CD8-positive, alpha-beta memory T cell (primary cell): ENCODE data around the gene P2RX1. TPM values are rescaled to one million over a fixed set of nuclear protein-coding genes. Genes with fewer than 3 reads are reported as not detected.
A peak's percentile ranks its signal among the peaks of the same experiment; 100 is the strongest.

Experiments
- CTCF ChIA-PET: fragments of 350-600 bp; sonication (Branson Sonifier 250); formaldehyde crosslinking; loops from one replicate; lab custom pipeline; 2021; ENCODE audit warnings: antibody characterized with exemption; lab: Charles Lee
- POLR2A ChIA-PET: fragments of 350-600 bp; sonication (Branson Sonifier 250); formaldehyde crosslinking; loops from one replicate; lab custom pipeline; 2021; ENCODE audit warnings: antibody characterized with exemption; lab: Charles Lee
- DNase-seq, 5 donors: peaks; one replicate each; pipeline versions ENCODE4 v3.0.0 to v3.0.0-alpha.2; 2020 to 2022; ENCODE audit warnings: mixed read lengths in 1 of 5
- H3K27ac ChIP-seq: one replicate; pipeline ENCODE4 v1.7.0; 2013; ENCODE audit warnings: low read depth, mild to moderate bottlenecking, low read length, moderate library complexity
- H3K27me3 ChIP-seq: 2 replicates; pipeline ENCODE4 v1.7.0; 2013; ENCODE audit warnings: low read length, mild to moderate bottlenecking; ENCODE audit not compliant: insufficient read depth, poor library complexity, severe bottlenecking
- H3K36me3 ChIP-seq: 2 replicates; pipeline ENCODE4 v1.7.0; 2013; ENCODE audit warnings: mild to moderate bottlenecking, low read length, moderate library complexity; ENCODE audit not compliant: insufficient read depth
- H3K4me1 ChIP-seq: 2 replicates; pipeline ENCODE4 v1.7.0; 2013; ENCODE audit warnings: mild to moderate bottlenecking, low read length, moderate library complexity; ENCODE audit not compliant: insufficient read depth
- H3K4me3 ChIP-seq: 2 replicates; pipeline ENCODE4 v1.7.0; 2013; ENCODE audit warnings: mild to moderate bottlenecking, low read length
- H3K9me3 ChIP-seq: 2 replicates; pipeline ENCODE4 v1.7.0; 2013; ENCODE audit warnings: mild to moderate bottlenecking, low read length
- H3K27ac Mint-ChIP-seq, 8 donors: one replicate each; pipeline ENCODE4 v1.8.0; 2020 to 2021; ENCODE audit warnings: mixed read lengths in 8 of 8, mild to moderate bottlenecking in 6 of 8, inconsistent platforms in 3 of 8, moderate library complexity in 3 of 8
- H3K27me3 Mint-ChIP-seq, 2 donors: one replicate each; pipeline ENCODE4 v1.8.0; 2020 to 2021; ENCODE audit warnings: mixed read lengths in 2 of 2, mild to moderate bottlenecking in 1 of 2, moderate library complexity in 1 of 2
- H3K36me3 Mint-ChIP-seq, 3 donors: one replicate each; pipeline ENCODE4 v1.8.0; 2020 to 2021; ENCODE audit warnings: mixed read lengths in 3 of 3, inconsistent platforms in 1 of 3, mild to moderate bottlenecking in 1 of 3
- H3K4me1 Mint-ChIP-seq, 3 donors: one replicate each; pipeline ENCODE4 v1.8.0; 2020 to 2021; ENCODE audit warnings: mixed read lengths in 3 of 3, inconsistent platforms in 1 of 3, mild to moderate bottlenecking in 1 of 3
- H3K4me3 Mint-ChIP-seq, 7 donors: one replicate each; pipeline ENCODE4 v1.8.0; 2020 to 2021; ENCODE audit warnings: mixed read lengths in 7 of 7, mild to moderate bottlenecking in 6 of 7, moderate library complexity in 4 of 7, inconsistent platforms in 2 of 7
- H3K9me3 Mint-ChIP-seq, 5 donors: one replicate each; pipeline ENCODE4 v1.8.0; 2020 to 2022; ENCODE audit warnings: mixed read lengths in 5 of 5, mild to moderate bottlenecking in 3 of 5, moderate library complexity in 2 of 5, inconsistent platforms in 1 of 5
- polyA plus RNA-seq: library from polyadenylated mRNA; unstranded; fragments of 300-500 nt; fragmentation: Illumina TruSeq; gene quantifications from one replicate; pipeline ENCODE4 v1.2.3, GENCODE V29; 2021
- total RNA-seq, 2 experiments: library from RNA; stranded (reverse); gene quantifications; one replicate each; pipeline ENCODE4 v1.2.3, GENCODE V29; 2021

P2RX1 gene
- total and polyA plus RNA-seq, 3 experiments from 2014 or later = 0.13 to 0.22 TPM; not detected in 1

DNA sequence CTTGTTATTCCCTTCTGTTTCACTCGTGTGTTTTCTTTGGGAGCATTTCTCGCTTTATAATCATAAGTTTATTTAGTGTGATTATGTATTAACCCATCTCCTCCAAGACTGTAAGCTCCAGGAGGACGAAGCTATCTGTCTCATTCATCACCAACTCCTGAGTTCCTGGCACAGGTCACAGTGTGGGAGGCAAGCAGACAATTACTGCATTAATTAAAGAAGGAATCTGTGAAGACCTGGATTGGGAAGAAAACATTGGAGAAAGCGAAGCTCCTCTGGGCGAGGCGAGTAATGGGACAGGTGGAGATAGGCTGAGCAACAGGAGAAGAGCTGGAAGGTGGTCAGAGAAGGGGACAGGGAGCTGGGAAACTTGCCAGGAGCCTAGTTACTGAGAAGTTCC, 15.6 kb downstream of the P2RX1 start:
- Mint-ChIP-seq H3K4me1 (no peaks in the 10 kb centered on the region), H3K9me3 (no peaks in the 10 kb centered on the region), H3K36me3 (no peaks in the 10 kb centered on the region), H3K27me3 (no peaks in the 10 kb centered on the region), H3K4me3 (no peak overlapping the region), H3K27ac (no peak overlapping the region)
- Histone ChIP-seq H3K4me3 (no peak overlapping the region), H3K36me3 (no peaks in the 10 kb centered on the region), H3K27ac (no peak overlapping the region), H3K27me3 (no peaks in the 10 kb centered on the region), H3K9me3 (no peaks in the 10 kb centered on the region), H3K4me1 (no peaks in the 10 kb centered on the region)
- DNase-seq = no peak
- CTCF ChIA-PET = interaction anchor here (0.6 to 1.0 kb wide), 2 partner anchors 14 to 888 kb away, joined by 3 to 4 read pairs; no protein-coding TSS in a partner anchor
- POLR2A ChIA-PET = no interaction called here

DNA sequence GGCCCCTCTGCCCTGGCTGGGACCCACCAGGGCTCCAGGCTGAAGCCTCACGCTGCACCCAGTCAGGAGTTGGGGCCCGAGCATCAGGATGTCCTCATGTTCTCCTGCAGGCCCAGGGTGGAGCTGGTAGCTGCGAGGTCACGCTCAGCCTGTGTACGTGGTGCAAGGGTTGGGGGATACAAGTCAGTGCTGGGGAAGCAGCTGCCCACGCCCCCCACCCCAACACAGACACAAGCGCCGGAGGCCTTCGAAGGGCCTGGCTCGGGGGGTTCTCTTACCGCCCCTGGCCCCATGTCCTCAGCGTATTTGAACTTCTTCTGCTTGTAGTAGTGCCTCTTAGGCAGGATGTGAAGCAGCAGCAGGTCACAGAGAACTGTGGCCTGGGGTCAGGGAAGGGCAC, 18.5 kb downstream of the P2RX1 start:
- H3K4me1 ChIP-seq = peaks cover 6% of the 10 kb centered on the region
- Mint-ChIP-seq H3K27me3 (no peaks in the 10 kb centered on the region), H3K4me1 (peaks cover 9 to 11% (median 10%) of the 10 kb centered on the region in 3 donors), H3K27ac (no peak overlapping the region), H3K9me3 (no peaks in the 10 kb centered on the region), H3K4me3 (peak overlapping the region in 1 of 7 donors; percentile 23), H3K36me3 (no peaks in the 10 kb centered on the region)
- no peak for DNase-seq
- H3K4me3 ChIP-seq = no peak overlapping the region
- H3K36me3 ChIP-seq = no peaks in the 10 kb centered on the region
- POLR2A ChIA-PET = no interaction called here
- no peaks in the 10 kb centered on the region for H3K27me3 ChIP-seq
- no peaks in the 10 kb centered on the region for H3K9me3 ChIP-seq
- CTCF ChIA-PET = interaction anchor here (0.9 to 1.6 kb wide), 3 partner anchors 16 to 106 kb away, joined by 3 read pairs; no protein-coding TSS in a partner anchor
- H3K27ac ChIP-seq = no peak overlapping the region

GRCh38 chr17:3896968-3897235, 19.4 kb downstream of the P2RX1 start:
- POLR2A ChIA-PET = no interaction called here
- H3K4me3 Mint-ChIP-seq = no peak overlapping the region
- Histone ChIP-seq H3K4me3 (no peak overlapping the region), H3K27ac (no peak overlapping the region), H3K36me3 (no peaks in the 10 kb centered on the region), H3K4me1 (peaks cover 8% of the 10 kb centered on the region), H3K27me3 (no peaks in the 10 kb centered on the region), H3K9me3 (no peaks in the 10 kb centered on the region)
- CTCF ChIA-PET = interaction anchor here (1.3 to 1.6 kb wide), 2 partner anchors 17 to 107 kb away, joined by 3 read pairs; no protein-coding TSS in a partner anchor
- DNase-seq = no peak
- H3K27ac Mint-ChIP-seq = no peak overlapping the region
- no peaks in the 10 kb centered on the region for H3K9me3 Mint-ChIP-seq
- H3K27me3 Mint-ChIP-seq = no peaks in the 10 kb centered on the region
- peaks cover 9 to 14% (median 11%) of the 10 kb centered on the region in 3 donors for H3K4me1 Mint-ChIP-seq
- H3K36me3 Mint-ChIP-seq = peaks cover 0 to 2% (median 0%) of the 10 kb centered on the region in 3 donors

DNA sequence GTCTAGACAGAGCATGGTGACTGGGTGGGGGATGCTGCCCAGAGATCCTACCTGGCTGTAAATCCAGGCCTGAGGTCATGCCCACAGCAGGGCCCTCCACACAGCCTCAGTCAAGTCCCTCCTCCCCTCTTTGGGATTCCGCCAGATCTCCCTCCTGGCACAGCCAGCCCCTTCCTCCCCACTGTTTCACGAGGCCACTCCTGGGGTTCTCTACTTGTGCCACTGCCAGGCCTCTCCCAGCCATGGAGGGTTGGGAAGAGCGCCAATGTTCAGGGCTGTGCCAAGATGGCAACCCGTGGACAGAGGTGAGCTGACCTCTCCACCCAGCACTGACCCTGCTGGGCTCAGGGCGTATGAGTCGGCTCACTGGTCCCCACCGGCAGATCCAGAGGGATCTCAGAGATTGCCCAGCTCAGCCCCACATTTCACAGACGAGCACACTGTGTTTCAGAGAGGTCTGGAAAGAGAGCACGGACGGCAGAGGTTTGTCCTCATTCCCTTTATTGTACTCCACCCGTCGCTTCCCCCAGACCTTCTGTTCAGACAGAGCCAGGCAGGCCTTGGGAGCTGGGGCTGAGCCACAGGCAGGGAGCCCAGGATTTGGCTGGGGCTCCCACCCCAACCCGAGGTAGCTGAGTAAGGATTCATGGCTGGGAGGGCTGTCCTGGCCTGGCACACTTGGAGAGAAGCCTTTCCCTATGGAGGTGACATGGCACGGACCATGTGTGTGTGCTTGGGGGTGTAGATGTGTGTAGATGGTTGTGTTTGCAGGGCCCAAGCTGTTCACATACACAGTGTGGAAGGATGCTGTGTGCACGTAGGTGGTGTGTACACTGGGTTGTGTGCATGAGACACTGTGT, 19.9 kb downstream of the P2RX1 start:
- peaks cover 0 to 2% (median 0%) of the 10 kb centered on the region in 3 donors for H3K36me3 Mint-ChIP-seq
- ChIA-PET POLR2A (no interaction called here), CTCF (interaction anchor here (1.3 kb wide), 1 partner anchor 17 kb away, joined by 3 read pairs; no protein-coding TSS in a partner anchor)
- H3K4me1 Mint-ChIP-seq = peaks cover 13 to 19% (median 15%) of the 10 kb centered on the region in 3 donors
- Histone ChIP-seq H3K4me1 (peaks cover 14% of the 10 kb centered on the region), H3K27ac (no peak overlapping the region), H3K9me3 (no peaks in the 10 kb centered on the region), H3K36me3 (no peaks in the 10 kb centered on the region), H3K4me3 (no peak overlapping the region), H3K27me3 (no peaks in the 10 kb centered on the region)
- H3K4me3 Mint-ChIP-seq = no peak overlapping the region
- no peaks in the 10 kb centered on the region for H3K27me3 Mint-ChIP-seq
- DNase-seq = no peak
- H3K27ac Mint-ChIP-seq = no peak overlapping the region
- H3K9me3 Mint-ChIP-seq = no peaks in the 10 kb centered on the region

DNA sequence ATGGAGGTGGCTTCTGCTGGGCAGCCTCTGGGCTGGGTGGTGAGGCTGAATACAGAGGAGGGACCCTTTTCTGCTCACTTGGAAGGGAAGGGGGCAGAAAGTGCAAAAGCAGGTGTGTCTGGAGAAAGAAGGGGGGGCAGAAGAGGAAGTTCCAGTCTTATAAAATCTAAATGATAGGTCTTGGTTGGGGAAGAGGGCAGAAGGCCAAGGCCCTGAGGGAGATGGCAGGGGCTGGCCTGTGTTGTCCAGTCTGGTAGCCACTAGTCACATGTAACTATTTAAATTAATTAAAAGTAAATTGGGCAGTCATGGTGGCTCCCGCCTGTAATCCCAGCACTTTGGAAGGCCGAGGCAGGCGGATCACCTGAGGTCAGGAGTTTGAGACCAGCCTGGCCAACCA, 20.9 kb downstream of the P2RX1 start:
- H3K36me3 Mint-ChIP-seq = peaks cover 0 to 2% (median 0%) of the 10 kb centered on the region in 3 donors
- Histone ChIP-seq H3K9me3 (no peaks in the 10 kb centered on the region), H3K27ac (no peak overlapping the region), H3K4me1 (peaks cover 20% of the 10 kb centered on the region), H3K4me3 (no peak overlapping the region), H3K27me3 (no peaks in the 10 kb centered on the region), H3K36me3 (no peaks in the 10 kb centered on the region)
- CTCF ChIA-PET = interaction anchor here (2.3 kb wide), 1 partner anchor 18 kb away, joined by 11 read pairs; no protein-coding TSS in a partner anchor
- peak overlapping the region in 3 of 8 donors; percentile 33 to 66 (median 42) for H3K27ac Mint-ChIP-seq
- no peaks in the 10 kb centered on the region for H3K9me3 Mint-ChIP-seq
- H3K4me1 Mint-ChIP-seq = peaks cover 18 to 27% (median 19%) of the 10 kb centered on the region in 3 donors
- no peaks in the 10 kb centered on the region for H3K27me3 Mint-ChIP-seq
- POLR2A ChIA-PET = no interaction called here
- H3K4me3 Mint-ChIP-seq = peak overlapping the region in 1 of 7 donors; percentile 64
- DNase-seq = no peak

GRCh38 chr17:3894911-3895343, 21.3 kb downstream of the P2RX1 start:
- Mint-ChIP-seq H3K27ac (peak overlapping the region in 4 of 8 donors; percentile 33 to 66 (median 43)), H3K27me3 (no peaks in the 10 kb centered on the region), H3K36me3 (peaks cover 0 to 2% (median 0%) of the 10 kb centered on the region in 3 donors), H3K9me3 (no peaks in the 10 kb centered on the region), H3K4me1 (peaks cover 18 to 29% (median 19%) of the 10 kb centered on the region in 3 donors), H3K4me3 (peak overlapping the region in 1 of 7 donors; percentile 64)
- ChIA-PET CTCF (interaction anchor here (2.3 kb wide), 1 partner anchor 18 kb away, joined by 11 read pairs; no protein-coding TSS in a partner anchor), POLR2A (no interaction called here)
- Histone ChIP-seq H3K36me3 (no peaks in the 10 kb centered on the region), H3K9me3 (no peaks in the 10 kb centered on the region), H3K4me3 (no peak overlapping the region), H3K4me1 (peaks cover 20% of the 10 kb centered on the region), H3K27ac (no peak overlapping the region), H3K27me3 (no peaks in the 10 kb centered on the region)
- no peak for DNase-seq

GRCh38 chr17:3894188-3894587, 22.1 kb downstream of the P2RX1 start:
- ChIA-PET POLR2A (no interaction called here), CTCF (interaction anchor here (2.3 kb wide), 1 partner anchor 19 kb away, joined by 11 read pairs; no protein-coding TSS in a partner anchor)
- Histone ChIP-seq H3K4me3 (no peak overlapping the region), H3K36me3 (no peaks in the 10 kb centered on the region), H3K27me3 (no peaks in the 10 kb centered on the region), H3K9me3 (no peaks in the 10 kb centered on the region), H3K27ac (no peak overlapping the region), H3K4me1 (peaks cover 20% of the 10 kb centered on the region)
- Mint-ChIP-seq H3K27me3 (no peaks in the 10 kb centered on the region), H3K9me3 (no peaks in the 10 kb centered on the region), H3K27ac (peak overlapping the region in 6 of 8 donors; percentile 78 to 93 (median 88)), H3K4me1 (peaks cover 18 to 29% (median 19%) of the 10 kb centered on the region in 3 donors), H3K36me3 (peaks cover 0 to 2% (median 0%) of the 10 kb centered on the region in 3 donors), H3K4me3 (peak overlapping the region in 6 of 7 donors; percentile 80 to 90 (median 82))
- DNase-seq = no peak

GRCh38 chr17:3893720-3894116, 22.5 kb downstream of the P2RX1 start:
- Mint-ChIP-seq H3K9me3 (no peaks in the 10 kb centered on the region), H3K4me3 (peak overlapping the region; percentile 80 to 90 (median 82)), H3K4me1 (peaks cover 18 to 29% (median 19%) of the 10 kb centered on the region in 3 donors), H3K27ac (peak overlapping the region; percentile 70 to 94 (median 88)), H3K27me3 (no peaks in the 10 kb centered on the region), H3K36me3 (peaks cover 0 to 2% (median 0%) of the 10 kb centered on the region in 3 donors)
- Histone ChIP-seq H3K9me3 (no peaks in the 10 kb centered on the region), H3K4me3 (peak overlapping the region; percentile 58), H3K27me3 (no peaks in the 10 kb centered on the region), H3K27ac (no peak overlapping the region), H3K36me3 (no peaks in the 10 kb centered on the region), H3K4me1 (peaks cover 20% of the 10 kb centered on the region)
- POLR2A ChIA-PET = interaction anchor here (0.6 to 1.3 kb wide), 2 partner anchors 71 to 1451 kb away, joined by 3 to 4 read pairs; no protein-coding TSS in a partner anchor
- no peak for DNase-seq
- CTCF ChIA-PET = interaction anchor here (2.3 kb wide), 1 partner anchor 20 kb away, joined by 11 read pairs; no protein-coding TSS in a partner anchor
